Stimulated activated CD4-positive, alpha-beta T cell treated with anti-CD3 and anti-CD28 coated beads, TNF-alpha, amount 100 ng/mL, for 24 hours (primary cell): ENCODE data around the gene CCK.

ENCODE experiments used
- DNase-seq, 3 experiments: peaks; one replicate each; pipeline ENCODE4 v3.0.0-alpha.2; 2020; ENCODE audit warnings: low read depth in 3 of 3

Gene CCK

DNA sequence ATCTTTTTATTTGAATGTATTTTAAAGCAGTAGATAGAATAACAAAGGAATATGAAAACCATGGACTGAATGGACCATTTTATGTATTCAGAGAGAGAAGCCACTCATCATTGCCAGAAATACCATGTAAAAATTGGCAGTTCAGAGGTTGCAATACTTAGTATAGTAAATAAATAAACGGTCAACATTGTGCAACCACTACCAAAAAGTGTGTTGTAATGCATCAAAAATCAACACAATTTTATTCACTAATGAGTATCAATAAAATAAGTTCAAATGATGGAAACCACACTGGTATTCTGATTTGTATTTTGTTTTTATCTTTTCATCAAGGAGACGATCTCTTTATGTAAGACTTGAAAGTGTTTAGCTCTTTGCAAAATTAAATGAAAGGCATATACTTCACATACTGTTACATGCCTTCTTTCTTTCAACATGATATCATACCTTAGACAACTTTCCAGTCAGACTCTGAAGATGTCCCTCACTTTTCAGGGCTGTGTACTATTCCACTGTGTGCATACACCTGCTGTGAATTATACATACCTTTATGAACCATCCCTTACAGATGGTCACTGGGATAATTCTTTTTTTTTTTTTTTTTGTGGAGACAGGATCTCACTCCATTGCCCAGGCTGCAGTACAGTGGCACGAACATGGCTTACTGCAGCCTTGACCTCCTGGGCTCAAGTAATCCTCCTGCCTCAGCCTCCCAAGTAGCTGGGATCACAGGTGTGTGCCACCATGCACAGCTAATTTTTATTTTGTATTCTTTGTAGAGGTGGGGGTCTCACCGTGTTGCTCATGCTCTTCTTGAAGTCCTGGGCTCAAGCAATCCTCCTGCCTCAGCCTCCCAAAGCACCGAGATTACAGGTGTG, 40.3 kb downstream of the CCK start:
- DNase-seq: no peak

DNA sequence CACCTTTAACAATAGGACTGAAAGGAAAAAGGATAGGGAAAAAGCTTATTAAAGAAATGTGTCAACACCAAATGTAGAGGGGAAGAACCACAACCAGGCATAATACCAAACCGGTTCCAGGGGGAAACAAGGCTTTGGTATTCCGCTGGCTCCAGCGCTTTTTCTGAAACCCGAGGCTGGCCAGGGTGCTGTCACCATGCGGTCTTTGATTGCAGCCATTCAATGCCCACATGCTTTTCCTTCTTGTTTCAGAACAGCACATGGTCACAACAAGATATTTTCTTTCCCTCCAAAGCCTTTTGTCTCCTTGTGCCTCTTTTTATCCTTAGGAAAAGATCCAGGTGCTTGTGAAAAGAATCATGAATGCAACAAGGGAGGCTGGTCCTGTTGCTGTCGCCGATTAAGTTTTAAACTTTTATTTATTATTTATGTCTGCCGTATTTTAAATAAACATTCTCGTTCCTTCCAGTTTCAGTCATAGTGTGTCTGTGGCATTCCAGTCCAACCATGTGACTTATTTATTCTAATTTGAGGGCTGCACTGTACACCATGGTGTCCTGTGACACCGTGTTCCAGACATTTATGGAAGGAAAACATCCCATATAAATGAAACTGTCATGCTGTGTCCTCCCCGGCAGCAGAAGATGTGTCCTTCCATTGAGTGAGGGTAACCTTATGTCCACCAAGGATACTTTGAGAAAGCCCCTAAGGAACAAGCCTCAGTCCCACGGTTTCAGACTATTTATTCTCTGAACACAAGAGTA, 41.1 kb downstream of the CCK start:
- DNase-seq: no peak

DNA sequence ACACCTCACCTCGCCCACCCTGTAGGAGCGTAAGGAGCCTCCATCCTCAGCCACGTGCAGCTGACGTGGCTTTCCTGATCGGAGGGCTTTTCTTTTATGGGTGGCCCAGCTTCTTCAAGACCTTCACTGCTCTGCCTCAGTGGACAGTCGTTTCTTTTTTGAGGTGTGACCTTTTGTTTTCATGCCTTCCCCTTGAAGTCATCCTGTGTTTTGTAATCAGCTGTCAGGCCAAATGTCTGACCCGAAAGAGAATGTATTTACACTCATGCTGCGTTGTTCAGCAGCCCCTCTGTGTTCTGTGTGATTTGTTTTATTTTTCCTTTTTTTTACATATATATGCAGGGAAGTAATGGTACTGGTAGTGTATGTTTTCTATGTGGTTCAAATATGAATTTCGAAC, 41.8 kb downstream of the CCK start:
- no peak for DNase-seq

DNA sequence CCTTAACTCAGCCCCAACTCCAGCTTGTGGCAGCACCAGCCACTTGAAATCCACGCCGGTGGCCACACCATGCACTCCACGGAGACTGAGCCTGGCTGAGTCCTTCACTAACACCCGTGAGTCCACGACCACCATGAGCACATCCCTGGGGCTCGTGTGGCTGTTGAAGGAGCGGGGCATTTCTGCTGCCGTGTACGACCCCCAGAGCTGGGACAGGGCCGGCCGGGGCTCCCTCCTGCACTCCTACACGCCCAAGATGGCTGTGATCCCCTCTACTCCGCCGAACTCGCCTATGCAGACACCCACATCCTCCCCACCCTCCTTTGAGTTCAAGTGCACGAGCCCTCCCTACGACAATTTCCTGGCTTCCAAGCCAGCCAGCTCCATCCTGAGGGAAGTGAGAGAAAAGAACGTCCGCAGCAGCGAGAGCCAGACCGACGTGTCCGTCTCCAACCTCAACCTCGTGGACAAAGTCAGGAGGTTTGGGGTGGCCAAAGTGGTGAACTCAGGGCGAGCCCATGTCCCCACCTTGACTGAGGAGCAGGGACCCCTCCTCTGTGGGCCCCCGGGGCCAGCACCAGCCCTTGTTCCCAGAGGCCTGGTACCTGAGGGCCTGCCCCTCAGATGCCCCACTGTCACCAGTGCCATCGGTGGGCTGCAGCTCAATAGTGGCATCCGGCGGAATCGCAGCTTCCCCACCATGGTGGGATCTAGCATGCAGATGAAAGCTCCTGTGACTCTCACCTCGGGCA, 42.9 kb downstream of the CCK start:
- no peak for DNase-seq

DNA sequence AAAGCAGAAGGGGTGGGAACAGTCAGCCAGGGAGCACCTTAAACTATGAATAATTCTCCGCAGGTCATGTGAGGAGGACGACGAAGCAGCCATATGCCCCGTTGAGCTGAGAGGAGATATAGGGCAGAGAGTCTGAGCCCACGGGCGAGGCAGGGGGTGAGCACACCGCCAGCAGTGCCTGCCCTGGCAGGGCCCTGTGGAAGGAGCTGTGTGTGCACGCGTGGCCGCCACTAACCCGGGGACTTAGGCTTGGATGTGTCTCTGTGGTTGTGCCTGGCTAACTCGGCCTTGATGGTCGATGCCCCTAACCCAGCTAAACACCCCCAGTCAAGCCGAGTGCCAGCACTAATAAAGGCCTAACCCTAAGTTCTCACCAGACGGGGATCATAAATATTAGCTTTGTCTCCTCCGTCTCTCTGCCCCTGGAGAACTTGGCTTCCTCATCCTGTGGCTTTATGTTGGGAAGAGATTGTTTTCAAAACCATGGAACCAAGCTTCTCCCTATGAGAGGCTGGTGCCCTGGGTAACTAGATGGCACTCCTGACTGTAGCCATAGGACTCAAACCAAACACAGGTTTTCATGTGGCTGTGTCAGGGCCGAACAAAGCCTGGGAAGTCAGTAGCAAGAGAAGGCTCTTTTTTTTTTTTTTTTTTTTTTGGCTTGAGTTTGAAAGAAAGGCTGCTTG, 45.4 kb downstream of the CCK start:
- DNase-seq: no peak

DNA sequence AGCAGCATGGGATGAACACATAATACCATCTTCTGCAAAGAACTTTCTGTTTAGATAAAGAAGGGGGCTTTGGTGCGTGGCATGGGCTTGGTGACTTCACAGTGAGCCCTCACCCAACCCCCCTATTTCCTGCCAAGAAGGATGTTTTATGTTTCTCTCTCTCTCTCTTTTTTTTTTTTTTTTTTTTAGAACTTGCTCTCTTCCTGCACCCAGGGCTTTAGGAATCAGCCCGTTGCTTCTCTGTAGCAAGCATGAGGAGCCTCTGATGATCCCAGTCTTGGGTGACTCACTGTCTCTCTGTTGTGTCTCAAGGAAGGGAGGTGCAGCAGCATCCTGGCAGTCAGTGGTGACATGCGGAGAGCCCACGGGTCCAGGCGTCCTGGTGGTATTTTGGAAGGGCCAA, 49.1 kb downstream of the CCK start:
- DNase-seq: no peak

DNA sequence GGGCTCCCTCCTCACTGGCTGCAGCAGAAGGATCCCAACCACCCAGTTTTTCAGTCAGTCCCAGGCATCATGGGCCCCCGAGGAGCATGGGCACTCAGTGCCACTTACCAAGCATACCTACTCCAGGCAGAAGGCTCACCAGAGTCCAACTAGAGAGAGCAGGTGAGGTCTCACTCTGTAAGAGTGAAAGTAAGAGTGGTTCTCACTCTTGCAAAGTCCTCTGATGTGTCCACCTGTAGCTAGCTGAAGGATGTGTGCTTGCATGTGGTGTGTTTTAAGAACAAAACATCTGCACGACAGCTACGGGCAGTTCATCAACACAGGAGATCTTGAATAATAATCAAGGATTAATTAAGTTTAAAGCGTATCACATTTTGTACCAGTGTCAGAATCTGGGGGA, 49.7 kb downstream of the CCK start:
- DNase-seq: no peak

DNA sequence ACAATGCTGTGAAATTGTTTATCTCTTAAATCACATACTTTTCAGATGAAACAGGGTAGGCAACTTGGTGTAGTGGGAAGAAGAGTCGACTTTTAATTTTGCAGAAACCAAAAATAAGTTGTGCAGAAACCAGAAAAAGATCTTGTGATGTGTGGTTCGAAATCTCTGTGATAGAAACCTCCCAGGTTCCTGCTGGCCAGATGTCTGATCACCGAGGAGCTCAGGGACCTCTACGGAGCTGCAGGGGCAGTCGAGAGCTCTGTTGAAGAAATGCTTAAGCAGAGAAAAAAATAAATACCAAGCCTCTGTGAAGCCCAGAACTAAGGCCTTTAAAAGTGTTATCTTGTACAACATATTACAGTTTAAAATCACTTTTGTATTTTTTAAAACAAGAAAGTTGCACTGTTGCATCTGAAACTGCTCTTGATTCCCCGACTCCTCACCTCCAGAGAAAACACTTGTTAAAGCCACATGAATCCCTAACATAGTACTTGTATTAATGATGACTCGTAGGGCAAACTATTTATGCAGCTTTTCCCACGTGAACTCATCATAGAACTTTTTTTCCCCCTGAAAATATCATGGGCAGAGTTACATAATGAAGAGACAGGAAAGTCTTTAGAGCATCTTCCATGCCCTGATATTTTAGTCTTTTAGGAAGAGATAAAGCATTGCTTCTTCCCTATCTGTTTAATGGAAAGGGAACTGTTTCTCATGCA, 51.3 kb downstream of the CCK start:
- no peak for DNase-seq

DNA sequence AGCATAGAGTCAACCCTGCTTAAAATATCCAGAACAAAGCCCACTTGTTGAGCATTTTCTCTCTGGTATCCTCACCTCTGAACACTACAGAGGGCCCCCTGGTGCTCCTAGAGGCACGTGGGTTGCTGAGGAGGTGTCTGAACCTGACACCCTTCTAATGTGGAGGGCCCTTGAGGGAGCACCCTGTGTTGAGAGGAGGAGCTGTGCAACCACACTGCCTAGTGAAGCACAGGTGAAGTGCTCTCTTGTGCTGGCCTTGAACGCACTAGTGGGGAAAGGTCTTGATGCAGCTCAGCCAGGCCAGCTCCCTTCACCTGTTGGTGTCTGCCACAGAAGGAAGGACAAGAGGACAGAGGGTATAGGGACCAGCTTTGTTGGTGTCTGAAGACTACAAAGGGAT, 51.9 kb downstream of the CCK start:
- no peak for DNase-seq

DNA sequence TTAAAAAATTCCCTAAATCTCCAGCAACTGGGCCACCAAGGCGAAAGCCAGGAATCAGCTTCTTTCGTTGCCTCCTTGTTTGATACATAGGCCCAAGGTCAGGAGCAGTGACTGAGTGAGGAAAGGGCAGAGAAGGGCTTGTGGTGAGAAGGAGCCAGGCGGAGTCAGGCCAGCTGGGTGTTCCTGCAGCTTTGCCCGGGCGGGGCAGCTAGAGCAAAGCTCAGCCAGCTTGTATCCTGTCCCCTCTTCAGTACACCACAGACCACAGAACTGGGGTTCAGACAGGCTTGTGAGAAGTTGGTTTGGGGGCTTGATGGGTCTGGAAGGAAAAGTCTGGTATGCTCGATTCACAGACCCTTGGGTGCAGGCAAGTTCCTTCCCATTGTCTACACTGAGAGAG, 52.6 kb downstream of the CCK start:
- DNase-seq: no peak

DNA sequence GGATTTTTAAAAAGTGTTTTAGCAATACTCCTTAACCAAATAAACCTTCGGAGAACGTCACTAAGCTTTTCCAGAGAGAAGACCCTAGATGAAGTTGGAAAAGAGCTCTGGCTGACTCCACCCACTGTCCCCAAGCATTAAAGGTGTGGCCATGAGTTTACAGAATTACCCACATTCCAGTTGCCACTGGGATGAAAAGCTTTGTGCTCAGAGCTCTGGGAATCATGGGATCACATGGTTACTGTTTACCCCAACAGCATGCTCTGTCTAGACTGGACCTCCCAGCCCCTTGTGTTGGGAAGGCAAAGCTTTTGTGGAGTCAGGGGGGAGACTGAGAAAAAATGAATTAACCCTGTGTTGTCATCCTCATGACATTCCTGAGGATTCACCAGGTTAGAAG, 55.3 kb downstream of the CCK start:
- DNase-seq: no peak

DNA sequence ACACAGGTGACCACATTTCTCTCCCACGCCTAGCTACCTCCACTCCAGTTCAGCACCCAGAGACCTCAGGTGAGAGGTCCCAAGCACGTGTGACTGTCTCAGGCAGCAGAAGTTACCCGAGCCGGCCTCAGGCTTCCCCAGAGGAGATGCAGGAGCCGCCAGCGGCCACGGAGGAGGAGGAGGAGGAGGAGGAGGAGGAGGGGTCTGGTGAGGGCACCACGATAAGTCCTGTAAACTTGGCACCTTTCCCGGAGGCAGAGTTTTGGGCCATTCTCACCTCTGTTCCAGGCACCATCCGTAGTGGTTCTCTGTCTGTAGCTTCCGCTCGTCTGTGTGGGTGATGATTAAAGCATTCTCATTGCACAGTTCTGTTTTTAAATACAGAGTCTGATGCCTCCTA, 56.1 kb downstream of the CCK start:
- DNase-seq: no peak
